AG04449 (cell line): ENCODE measurements around the gene DIS3L2.

Experiments used
- CTCF ChIA-PET: fragments of 350-600 bp; formaldehyde crosslinking; extraction: SDS; loops from one replicate; lab custom pipeline; 2021; ENCODE audit warnings: antibody characterized with exemption; lab: Yijun Ruan, JAX
- POLR2A ChIA-PET: fragments of 400-600, 350-600 bp; formaldehyde crosslinking; extraction: SDS; loops from one replicate; lab custom pipeline; 2020; ENCODE audit warnings: antibody characterized with exemption, inconsistent platforms; lab: Yijun Ruan, JAX
- DNase-seq: peaks from one replicate; pipeline ENCODE4 v3.0.0-alpha.2; 2010; ENCODE audit warnings: low read depth, low spot score
- H3K4me3 ChIP-seq: 2 replicates; pipeline ENCODE4 v1.5.1; 2011; ENCODE audit warnings: low read depth, mild to moderate bottlenecking, control low read depth, low read length
- TF ChIP-seq, protein P1 (sequence below): IDR thresholded peaks from one replicate; pipeline ENCODE4 v1.5.1; 2011; ENCODE audit warnings: mild to moderate bottlenecking, moderate library complexity, low read length, control low read depth, inconsistent platforms; ENCODE audit not compliant: insufficient read depth; ENCODE audit errors: missing control alignments

DIS3L2 gene

DNA sequence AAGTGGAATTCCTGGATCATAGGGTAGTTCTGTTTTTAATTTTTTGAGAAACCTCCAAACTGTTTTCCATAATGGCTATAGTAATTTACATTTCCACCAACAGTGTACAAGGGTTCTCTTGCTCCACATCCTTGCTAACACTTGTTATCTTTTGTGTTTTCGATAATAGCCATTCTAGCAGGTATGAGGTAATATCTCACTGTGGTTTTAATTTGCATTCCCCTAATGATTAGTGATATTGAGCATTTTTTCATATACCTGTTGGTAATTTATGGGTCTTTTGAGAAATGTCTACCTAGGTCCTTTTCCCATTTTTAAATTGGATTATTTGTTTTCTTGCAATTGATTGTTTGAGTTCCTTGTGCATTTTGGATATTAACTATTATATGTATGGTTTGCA, 39.6 kb downstream of the DIS3L2 start:
- ChIA-PET CTCF (no interaction called here), POLR2A (no interaction called here)
- TF ChIP-seq, protein P1, sequence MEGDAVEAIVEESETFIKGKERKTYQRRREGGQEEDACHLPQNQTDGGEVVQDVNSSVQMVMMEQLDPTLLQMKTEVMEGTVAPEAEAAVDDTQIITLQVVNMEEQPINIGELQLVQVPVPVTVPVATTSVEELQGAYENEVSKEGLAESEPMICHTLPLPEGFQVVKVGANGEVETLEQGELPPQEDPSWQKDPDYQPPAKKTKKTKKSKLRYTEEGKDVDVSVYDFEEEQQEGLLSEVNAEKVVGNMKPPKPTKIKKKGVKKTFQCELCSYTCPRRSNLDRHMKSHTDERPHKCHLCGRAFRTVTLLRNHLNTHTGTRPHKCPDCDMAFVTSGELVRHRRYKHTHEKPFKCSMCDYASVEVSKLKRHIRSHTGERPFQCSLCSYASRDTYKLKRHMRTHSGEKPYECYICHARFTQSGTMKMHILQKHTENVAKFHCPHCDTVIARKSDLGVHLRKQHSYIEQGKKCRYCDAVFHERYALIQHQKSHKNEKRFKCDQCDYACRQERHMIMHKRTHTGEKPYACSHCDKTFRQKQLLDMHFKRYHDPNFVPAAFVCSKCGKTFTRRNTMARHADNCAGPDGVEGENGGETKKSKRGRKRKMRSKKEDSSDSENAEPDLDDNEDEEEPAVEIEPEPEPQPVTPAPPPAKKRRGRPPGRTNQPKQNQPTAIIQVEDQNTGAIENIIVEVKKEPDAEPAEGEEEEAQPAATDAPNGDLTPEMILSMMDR, result no peak
- no peak for DNase-seq
- H3K4me3 ChIP-seq, result no peak overlapping the region

DNA sequence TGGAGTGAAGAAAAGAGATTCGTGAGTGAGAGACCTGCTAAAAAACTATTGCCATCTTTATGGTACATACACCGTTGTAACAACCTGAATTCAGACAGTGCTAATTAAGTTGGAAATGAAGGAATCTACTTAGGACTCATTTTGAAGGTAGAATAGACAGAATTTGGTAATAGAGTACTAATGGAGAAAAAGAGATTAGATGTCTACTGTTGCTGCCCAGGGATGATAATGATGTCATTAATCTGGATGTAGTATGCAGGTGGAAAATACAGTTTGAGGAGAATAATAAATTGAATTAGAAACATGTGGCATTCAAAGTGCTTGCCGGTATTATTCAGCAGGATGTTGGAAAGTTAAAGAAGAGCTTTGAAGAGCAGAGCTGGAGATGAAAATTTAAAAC, 44.7 kb downstream of the DIS3L2 start:
- no peak for DNase-seq
- ChIA-PET CTCF (no interaction called here), POLR2A (no interaction called here)
- no peak overlapping the region for H3K4me3 ChIP-seq
- TF ChIP-seq, protein P1, result no peak

DNA sequence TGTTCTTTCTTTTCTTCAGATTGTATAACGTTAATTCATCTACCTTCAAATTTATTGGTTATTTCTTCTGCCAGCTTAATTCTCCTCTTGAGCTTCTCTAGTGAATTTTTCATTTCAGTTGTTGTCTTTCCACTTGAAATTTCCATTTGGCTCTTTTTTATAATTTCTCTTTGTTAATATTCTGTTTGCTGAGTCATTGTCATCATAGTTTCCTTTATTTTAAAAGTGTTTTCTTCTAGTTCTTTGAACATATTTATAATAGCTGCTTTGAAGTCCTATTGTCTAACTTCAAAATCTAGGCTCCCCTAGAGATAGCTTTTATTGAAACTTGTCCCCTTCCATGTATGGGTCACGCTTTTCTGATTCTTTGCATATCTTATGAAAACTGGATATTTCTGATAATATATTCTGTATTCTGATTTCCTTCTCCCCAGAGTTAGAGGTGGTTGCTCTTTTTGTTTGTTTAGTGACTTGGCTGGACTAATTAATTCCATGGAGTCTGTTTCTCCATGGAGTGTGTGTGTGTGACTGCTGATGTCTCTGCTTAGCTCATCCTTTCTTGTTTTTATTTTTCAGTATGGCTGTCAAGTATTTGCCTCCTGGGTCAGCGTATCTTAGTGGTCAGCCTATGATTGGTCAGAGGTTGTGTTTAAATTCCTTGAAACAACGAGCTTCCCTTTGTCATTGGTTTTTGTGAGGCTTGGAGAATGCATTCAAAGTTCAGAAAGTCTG, 47.6 kb downstream of the DIS3L2 start:
- ChIA-PET POLR2A (no interaction called here), CTCF (interaction anchor here (1.2 kb wide), 1 partner anchor 14 kb away, joined by 5 read pairs; no protein-coding TSS in a partner anchor)
- DNase-seq, result no peak
- TF ChIP-seq, protein P1, result no peak
- H3K4me3 ChIP-seq, result no peak overlapping the region

DNA sequence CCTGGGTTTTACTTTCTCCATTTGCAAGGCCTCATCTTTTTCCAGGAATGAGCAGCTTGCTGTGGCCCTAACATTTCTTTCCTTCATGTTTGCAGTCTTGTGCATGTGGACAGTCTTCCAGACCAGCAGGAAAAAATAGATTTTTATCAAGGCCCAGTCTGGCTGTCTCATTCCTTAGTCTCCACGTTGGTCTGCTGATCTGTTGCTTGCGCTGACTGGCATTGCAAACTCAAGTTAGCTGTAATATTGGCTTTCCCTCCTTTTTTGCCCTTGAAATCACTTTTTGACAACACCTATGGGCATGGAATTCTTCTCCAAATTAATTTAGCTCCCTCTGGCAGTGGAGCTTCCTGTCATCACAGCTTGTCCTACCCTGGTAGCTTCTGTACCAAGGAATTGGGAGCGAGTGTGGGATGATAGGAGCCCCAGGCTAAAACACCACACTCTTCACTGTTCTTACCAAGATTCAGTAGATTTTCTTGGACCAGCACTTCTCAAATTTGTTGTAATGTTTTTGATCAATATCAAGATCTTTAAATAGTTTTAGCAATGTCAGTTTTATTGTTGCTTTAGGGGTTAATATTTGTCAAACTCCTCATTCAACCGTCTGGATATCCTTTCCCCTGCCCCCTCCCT, 48.2 kb downstream of the DIS3L2 start:
- TF ChIP-seq, protein P1, result no peak
- DNase-seq, result no peak
- no peak overlapping the region for H3K4me3 ChIP-seq
- ChIA-PET POLR2A (no interaction called here), CTCF (interaction anchor here (1.2 kb wide), 1 partner anchor 15 kb away, joined by 5 read pairs; no protein-coding TSS in a partner anchor)

DNA sequence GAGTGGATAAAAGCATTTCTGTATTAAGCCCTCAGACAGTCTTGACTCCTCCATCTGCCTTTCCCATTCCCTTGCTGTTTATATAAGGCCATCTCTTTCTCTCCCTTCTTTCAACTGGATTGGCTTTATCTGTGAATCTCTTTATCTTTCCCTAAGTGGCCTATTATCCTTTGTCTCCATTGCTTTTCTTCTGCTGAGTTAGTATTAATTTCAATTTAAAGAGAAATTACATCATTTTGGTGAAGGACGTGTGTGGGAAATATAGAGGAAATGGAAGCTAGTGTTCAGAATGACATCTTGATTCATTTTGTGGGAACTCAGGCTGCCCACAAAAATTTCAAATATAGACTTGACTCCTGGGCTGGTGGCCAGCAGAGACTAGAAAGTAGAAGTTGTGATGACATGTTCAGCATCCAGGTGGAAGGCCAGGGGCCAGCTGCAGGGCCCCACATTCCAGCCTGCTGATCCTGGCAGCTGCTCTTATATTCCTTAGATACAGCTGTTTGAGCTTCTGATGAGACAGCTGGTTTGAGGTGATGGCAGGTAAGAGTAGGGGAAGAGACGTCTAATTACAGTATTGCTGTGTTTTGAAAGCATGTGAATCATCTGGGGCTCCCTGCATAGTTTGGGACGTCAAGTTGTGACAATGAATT, 52.3 kb downstream of the DIS3L2 start:
- DNase-seq, result peak; percentile 55
- ChIA-PET POLR2A (no interaction called here), CTCF (interaction anchor here (0.6 to 0.9 kb wide), 3 partner anchors 9 to 22 kb away, joined by 3 read pairs; no protein-coding TSS in a partner anchor)

More for the DNA sequence above, 52.3 kb downstream of the DIS3L2 start:
- TF ChIP-seq, protein P1, result no peak
- H3K4me3 ChIP-seq, result no peak overlapping the region
